Stimulated activated CD4-positive, alpha-beta T cell treated with anti-CD3 and anti-CD28 coated beads, Interleukin-15, amount 100 ng/mL, for 1 hour (primary cell): ENCODE results near the gene SP140L.
"Not testable (repeated sequence)": the region's sequence is repeated elsewhere in the genome, so short reads cannot be mapped to it uniquely, and the experiment has no call there.

Experiments used
- DNase-seq, 2 donors: peaks; one replicate each; pipeline ENCODE4 v3.0.0-alpha.2; 2020; ENCODE audit warnings: low read depth in 1 of 2, low spot score in 1 of 2

The SP140L gene

DNA sequence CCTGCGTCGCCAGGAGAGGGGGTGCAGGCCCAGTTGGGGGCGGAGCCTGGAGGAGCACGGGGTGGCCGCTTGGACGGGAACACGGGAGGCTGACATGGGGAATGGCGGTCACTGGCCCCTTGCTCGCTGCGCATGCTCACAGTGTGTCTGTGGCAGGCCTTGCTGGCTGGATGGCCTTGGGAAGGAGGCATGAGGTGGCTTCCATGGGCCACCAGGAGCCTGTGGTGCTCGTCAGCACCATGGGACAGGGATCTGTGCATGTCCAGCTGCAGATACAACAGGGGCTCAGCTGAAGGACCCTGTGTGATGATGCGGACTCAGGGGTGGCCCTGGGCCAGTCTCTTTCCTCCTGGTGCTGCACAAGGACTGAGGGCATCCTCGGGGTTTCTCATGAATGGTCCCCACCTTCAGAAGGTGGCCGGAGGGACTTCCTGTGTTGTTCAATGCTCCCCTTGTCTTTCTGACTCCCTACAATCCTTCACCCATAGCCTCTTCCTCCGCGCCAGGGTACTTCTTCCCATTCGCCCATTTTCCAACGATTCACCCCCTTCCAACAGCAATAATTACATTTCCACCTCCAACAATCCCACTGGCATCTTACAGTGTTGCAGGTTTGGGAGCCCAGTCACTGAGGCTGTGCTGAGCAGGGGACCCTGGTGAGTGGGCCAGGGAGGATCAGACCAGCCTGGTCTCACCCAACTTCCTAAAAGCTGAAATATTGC lies 3.4 kb upstream of the SP140L start:
- no peak for DNase-seq

DNA sequence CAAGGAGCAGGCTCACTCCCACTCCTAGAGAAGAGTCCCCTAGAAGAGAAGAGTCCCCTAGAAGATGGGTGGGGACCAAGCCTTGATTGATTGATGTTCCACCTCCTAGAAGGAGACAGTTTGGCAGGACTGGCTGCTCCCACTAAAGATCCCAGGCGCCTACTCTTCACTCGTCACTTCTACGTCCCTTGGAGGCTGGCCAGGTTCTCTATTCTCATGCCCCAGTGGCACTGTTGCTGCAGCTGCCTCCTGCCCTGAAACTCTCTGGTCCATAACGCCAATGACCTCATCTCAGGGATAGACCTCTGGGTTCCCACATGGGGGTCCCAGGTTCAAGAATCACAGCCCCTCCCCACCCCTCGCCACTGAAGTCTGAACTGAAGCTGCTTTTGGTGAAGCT lies 2.5 kb upstream of the SP140L start:
- DNase-seq = no peak

DNA sequence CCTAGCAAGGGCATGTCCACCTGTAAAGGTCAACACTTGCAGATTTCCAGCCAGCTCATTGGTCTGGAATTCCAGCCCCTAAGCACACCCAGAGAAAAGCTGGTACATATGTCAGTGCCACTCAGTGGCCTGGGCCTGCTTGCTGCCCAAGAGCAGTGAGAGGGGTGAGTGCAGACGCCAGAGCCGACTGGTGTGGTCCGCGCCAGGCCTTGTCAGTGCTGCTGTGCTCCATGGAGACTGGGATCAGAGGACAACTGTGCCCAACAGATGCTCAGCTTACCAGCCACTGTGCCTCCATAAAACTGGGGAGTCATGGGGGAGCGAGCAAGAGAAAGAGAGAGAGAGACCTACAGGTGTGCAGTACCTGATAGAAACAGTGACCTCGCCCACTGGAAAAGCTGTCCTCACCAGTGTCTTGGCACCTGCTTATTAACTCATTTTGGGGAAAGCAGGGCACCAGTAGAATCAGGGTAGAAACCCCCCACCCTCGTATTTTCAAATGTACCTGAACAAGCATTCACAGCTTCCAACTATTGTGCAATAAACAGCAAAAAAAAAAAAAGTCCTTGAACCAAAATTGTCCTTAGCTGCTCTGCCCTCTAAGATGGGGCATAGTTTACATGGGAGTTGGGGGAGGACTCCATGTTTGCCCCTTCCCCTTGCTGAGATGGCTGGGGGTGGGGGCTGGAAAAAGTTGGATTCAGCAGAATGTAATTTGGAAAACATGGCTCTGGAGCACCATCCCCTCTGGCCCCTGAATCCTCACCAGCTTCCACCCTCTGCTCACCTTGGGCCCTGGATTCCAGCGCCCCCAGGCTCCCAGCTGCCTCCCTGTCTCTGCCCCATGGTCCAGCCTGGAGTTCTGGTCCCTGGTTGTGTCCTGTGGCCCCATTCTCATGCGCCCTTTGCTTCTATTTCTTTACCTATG lies 1.4 kb upstream of the SP140L start:
- no peak for DNase-seq

DNA sequence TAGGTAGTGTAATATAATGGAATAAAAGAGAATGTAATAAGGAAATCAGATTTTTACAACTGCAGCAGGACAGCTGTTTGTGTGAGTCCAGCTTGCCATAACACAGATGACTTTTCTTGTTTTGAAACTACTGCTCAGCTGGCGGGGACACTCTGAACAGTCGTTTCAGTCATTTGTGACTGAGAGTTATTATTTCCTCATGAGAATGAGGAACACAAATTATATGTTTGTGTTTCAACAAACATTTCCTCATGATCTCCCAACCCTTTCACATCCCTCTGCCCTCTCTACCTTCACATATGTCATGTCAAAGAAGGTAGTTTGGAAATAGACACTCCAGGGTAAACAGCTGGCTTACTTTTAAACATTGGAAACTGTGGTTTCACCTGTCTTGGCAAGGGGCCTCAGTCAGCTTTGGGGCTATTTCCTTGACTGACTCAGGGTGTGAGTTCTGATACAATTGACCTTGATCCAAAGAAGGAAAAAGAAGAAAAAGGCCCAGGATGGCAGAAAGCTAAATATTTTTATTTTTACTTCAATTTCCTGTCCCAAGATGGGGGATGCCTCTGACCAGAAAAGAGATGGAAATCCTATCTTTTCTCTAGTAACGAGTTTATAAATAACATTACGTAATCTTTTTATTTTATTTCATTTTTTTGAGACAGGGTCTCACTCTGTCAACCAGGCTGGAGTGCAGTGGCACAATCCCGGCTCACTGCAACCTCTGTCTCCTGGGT lies 593 bp downstream of the SP140L start:
- DNase-seq = no peak

DNA sequence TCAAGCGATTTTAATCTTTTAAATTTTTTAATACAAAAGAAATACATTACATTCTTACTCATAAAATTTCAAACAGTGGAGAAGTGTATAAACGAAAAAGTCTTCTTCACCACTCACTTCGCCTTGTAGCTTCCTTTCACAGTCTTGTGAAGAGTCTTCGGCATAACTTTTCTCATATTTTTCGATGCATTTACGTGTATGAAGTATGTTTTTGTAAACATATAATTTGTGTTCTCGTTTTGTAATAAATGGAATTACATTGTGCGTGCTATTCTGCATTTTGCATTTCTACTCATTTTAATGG lies 1.1 kb downstream of the SP140L start:
- no peak for DNase-seq

DNA sequence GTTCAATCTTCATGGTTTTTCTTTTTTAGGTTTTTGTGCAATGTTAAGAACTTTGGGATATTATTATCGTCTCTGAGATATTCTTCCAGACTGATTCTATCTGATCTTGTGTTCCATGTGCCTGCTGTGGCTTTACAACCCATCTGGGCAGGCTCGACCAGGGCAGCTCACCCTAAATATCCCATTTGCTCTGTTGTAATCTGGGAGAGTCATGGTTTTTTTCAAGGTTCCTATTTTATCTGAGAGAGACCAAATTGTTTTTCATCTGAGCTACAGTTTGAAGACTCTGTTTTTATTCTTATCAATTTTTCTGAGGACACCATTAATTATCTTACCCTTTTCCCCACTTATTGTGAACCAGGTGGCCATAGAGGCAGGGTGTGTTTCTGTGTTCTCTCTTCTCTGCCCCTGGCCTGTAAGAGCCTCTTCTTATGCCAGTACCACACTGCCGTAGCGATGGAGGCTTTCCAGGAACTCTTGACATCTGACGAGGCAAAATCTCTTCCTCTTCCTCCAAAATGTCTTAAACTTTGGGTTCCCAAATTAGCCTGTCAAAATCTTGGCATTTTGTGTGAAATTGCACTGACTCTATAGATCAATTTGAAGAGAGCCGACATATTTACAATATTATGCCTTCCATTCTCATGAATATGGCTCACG lies 3.1 kb downstream of the SP140L start:
- DNase-seq = no peak

- no peak for DNase-seq
Observed at GRCh38 chr2:230330725-230331124, 3.7 kb downstream of the SP140L start.

DNA sequence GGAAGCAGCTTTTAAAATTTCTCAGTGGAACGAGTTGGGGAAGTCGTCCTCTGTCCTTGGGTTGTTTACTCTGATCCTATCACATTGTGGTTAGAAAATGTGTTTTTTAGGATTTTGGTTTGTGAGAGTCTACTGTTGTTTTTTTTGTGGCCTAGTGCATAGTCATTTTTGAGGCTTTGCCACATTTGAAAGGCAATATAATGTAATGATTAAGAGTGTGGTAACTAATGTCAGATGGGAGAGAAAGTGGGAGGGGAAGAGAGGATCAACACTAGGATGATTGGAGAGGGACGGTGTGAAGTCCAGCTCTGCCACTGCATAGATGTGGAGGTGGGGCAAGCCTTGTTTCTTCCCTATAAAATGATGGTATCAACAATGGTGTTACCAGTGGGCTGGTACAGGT lies 8.5 kb downstream of the SP140L start:
- DNase-seq = no peak

DNA sequence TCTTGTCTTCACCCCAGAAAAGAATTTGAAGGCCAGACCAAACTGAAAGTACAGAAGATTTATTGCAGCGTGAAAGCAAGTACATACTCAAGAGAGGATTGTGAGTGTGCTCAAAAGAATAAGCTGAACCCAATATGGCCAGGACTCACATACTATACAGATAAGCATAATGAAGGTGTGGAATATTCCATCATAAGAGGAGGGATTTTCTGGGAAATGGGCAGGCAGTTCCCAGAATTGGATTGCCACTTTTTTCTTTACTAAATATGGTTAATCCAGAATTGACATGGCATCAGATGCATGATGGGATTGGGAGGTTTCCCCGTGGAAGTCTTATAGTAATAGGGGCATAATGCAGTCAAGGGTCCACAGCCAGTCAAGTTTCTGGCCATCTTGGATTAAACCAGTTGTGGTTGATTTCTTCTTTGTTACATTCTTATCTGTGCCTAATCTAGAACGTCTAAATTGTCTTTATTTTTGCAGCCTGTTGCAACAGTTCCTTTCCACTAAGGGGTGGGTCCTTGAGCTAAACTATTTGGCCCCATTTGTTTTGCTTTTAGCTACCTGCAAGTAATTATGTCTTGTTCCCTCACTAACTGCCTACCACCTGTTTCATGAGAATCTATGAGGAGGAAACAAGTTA lies 9.0 kb downstream of the SP140L start:
- no peak for DNase-seq

- not testable (repeated sequence) for DNase-seq
Observed at GRCh38 chr2:230341936-230342528, 15.0 kb downstream of the SP140L start.

GRCh38 chr2:230343041-230343624 lies 16.1 kb downstream of the SP140L start:
- DNase-seq = not testable (repeated sequence)

DNA sequence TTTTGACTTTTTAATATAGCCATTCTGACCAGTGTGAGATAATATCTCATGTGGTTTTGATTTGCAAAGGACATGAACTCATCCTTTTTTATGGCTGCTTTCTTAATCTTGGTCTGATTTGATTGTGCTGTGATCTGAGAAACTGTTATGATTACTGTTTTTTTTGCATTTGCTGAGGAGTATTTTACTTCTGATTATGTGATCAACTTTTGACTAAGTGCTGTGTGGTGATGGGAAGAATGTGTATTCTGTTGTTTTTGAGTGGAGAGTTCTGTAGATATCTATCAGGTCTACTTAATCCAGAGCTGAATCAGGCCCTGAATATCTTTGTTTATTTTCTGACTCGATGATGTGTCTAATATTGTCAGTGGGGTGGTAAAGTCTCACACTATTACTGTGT lies 16.8 kb downstream of the SP140L start:
- DNase-seq = no peak

- DNase-seq = no peak
Observed at GRCh38 chr2:230346465-230346864, 19.5 kb downstream of the SP140L start.

- no peak for DNase-seq
Observed at GRCh38 chr2:230346921-230347533, 20.0 kb downstream of the SP140L start.

GRCh38 chr2:230347659-230348305 lies 20.8 kb downstream of the SP140L start:
- no peak for DNase-seq

DNA sequence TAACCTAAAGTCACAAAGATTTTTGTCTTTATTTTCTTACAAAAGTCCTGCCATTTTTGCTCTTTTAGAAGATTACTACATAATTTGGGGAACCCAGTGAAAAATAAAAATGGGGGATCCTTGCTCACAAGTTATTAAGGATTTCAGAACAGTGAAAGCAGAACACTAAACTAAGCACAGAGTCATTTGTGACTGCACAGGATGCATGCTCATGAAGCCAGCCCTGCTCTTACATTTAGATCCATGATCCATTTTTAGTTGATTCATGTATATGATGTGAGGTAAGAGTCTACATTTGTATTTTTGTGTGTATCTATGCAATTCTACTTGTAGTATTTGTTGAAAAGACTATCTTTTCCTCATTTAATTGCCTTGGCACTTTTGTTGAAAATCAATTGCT lies 21.8 kb downstream of the SP140L start:
- no peak for DNase-seq

DNA sequence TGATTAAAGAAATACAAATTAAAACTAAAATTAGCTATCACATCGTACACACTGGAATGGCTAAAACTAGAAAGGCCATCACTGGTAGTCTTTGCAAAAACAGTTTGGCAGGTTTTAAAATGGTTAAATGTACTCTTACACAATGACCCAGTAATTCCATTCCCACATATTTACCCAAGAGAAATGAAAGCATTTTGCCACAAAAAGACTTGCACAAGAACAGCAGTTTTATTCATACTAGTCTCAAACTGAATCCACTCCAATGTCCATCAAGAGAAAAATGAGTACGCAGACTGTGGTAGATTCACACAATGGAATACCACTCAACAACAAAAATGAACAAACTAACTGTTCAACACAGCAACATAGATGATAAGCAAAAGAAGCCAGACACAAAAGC lies 29.1 kb downstream of the SP140L start:
- DNase-seq = no peak

GRCh38 chr2:230358305-230358704 lies 31.3 kb downstream of the SP140L start:
- DNase-seq = no peak

DNA sequence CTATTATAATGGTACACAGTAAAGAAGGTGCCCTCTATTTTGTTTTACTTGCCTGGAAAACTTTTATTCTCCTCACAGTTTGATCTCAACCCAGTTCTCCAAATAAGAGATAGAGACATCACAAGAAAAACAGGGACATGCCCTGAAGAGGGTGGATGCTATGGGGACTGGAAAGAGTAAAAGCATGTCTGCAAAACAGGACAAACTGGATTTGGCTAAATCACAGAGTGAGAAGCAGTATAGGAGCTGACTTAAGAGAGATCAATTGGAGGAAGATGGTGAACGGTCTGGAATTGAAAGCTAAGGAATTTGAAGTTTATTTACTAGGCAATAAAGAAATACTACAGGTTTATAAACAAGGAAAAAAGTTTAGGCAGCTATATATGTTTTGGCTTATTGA lies 33.0 kb downstream of the SP140L start:
- DNase-seq = no peak
